ENCODE measurements around the gene OPRM1.

DNA sequence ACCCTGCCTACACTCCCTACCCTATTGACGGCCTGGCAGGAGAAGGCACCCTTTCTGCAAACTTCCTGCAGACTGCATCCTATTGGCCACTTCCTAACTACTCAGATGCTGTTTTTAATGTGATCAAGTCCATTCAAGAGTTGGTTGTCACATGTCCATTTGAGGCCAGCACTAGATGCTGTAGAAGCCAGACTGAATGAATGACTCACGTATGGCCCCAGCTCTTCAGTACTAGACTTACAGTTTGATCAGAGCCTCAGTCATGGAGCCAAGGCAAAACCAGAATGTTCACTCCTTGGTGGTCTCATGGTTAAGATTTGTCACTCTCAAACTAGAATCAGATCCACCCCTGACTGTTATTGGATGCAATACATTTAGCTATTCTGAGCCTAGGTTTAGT, 101.7 kb downstream of the OPRM1 start:
- TF ChIP-seq, protein P1, sequence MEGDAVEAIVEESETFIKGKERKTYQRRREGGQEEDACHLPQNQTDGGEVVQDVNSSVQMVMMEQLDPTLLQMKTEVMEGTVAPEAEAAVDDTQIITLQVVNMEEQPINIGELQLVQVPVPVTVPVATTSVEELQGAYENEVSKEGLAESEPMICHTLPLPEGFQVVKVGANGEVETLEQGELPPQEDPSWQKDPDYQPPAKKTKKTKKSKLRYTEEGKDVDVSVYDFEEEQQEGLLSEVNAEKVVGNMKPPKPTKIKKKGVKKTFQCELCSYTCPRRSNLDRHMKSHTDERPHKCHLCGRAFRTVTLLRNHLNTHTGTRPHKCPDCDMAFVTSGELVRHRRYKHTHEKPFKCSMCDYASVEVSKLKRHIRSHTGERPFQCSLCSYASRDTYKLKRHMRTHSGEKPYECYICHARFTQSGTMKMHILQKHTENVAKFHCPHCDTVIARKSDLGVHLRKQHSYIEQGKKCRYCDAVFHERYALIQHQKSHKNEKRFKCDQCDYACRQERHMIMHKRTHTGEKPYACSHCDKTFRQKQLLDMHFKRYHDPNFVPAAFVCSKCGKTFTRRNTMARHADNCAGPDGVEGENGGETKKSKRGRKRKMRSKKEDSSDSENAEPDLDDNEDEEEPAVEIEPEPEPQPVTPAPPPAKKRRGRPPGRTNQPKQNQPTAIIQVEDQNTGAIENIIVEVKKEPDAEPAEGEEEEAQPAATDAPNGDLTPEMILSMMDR (IDR thresholded peaks at IDR 0.05; ENCODE audit: low read depth, low read length, missing input control), result no peak
- TF ChIP-seq JUND (IDR thresholded peaks at IDR 0.05) (no peak), TAF1 (conservative IDR thresholded peaks at IDR 0.05) (no peak), HNF4G (IDR thresholded peaks at IDR 0.05) (no peak)
- TF ChIP-seq, protein P2, sequence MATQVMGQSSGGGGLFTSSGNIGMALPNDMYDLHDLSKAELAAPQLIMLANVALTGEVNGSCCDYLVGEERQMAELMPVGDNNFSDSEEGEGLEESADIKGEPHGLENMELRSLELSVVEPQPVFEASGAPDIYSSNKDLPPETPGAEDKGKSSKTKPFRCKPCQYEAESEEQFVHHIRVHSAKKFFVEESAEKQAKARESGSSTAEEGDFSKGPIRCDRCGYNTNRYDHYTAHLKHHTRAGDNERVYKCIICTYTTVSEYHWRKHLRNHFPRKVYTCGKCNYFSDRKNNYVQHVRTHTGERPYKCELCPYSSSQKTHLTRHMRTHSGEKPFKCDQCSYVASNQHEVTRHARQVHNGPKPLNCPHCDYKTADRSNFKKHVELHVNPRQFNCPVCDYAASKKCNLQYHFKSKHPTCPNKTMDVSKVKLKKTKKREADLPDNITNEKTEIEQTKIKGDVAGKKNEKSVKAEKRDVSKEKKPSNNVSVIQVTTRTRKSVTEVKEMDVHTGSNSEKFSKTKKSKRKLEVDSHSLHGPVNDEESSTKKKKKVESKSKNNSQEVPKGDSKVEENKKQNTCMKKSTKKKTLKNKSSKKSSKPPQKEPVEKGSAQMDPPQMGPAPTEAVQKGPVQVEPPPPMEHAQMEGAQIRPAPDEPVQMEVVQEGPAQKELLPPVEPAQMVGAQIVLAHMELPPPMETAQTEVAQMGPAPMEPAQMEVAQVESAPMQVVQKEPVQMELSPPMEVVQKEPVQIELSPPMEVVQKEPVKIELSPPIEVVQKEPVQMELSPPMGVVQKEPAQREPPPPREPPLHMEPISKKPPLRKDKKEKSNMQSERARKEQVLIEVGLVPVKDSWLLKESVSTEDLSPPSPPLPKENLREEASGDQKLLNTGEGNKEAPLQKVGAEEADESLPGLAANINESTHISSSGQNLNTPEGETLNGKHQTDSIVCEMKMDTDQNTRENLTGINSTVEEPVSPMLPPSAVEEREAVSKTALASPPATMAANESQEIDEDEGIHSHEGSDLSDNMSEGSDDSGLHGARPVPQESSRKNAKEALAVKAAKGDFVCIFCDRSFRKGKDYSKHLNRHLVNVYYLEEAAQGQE (IDR thresholded peaks at IDR 0.05), result no peak
- TF ChIP-seq, protein P3, sequence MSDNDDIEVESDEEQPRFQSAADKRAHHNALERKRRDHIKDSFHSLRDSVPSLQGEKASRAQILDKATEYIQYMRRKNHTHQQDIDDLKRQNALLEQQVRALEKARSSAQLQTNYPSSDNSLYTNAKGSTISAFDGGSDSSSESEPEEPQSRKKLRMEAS (IDR thresholded peaks at IDR 0.05), result no peak

Measured in liver (tissue), 3 donors.